Amygdala (tissue), 56 donors: ENCODE measurements around the gene MUC5B.

ENCODE experiments used
- DNase-seq, 56 donors: peaks; one replicate each; lab custom pipeline; 2025; lab: John Stamatoyannopoulos, UW

MUC5B gene

GRCh38 chr11:1278766-1279673 is 56.2 kb downstream of the MUC5B start:
- DNase-seq, result no peak

GRCh38 chr11:1279674-1280055 is 56.8 kb downstream of the MUC5B start:
- DNase-seq, result no peak

GRCh38 chr11:1280116-1281035 is 57.5 kb downstream of the MUC5B start:
- no peak for DNase-seq

DNA sequence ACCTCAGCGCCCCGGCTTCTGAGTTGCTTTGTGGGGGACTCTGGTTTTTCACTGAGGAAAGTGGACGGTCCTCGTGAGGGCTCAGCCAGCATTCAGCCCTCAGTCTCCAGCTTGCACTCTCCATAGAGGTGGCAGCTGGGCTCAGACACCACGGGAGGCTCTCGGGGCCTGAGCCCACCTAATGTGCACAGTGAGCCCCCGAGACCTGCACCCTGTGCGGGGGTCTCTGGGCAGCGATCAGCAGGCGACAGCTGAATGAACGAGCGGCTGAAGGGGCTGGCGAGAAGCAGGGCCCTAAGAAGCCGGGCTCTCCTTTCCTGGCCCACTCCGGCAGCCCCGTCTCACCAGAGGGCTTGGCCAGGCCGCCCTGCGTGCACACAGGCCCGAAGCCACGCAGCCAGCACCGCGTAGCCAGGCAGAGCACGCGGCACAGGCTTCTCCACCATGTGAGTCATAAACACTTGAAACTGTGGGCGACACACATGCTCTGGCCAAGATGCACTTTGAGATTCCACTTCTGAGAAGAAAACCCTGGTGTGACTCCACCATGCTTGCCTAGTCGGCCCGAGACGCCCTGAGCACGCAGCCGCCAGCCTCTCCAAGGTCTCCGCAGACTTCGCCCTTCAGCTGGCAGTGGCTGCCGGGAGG is 58.6 kb downstream of the MUC5B start:
- no peak for DNase-seq

GRCh38 chr11:1281974-1282365 is 59.1 kb downstream of the MUC5B start:
- no peak for DNase-seq

GRCh38 chr11:1283091-1283511 is 60.2 kb downstream of the MUC5B start:
- DNase-seq, result no peak

GRCh38 chr11:1283906-1284305 is 61.0 kb downstream of the MUC5B start:
- no peak for DNase-seq

DNA sequence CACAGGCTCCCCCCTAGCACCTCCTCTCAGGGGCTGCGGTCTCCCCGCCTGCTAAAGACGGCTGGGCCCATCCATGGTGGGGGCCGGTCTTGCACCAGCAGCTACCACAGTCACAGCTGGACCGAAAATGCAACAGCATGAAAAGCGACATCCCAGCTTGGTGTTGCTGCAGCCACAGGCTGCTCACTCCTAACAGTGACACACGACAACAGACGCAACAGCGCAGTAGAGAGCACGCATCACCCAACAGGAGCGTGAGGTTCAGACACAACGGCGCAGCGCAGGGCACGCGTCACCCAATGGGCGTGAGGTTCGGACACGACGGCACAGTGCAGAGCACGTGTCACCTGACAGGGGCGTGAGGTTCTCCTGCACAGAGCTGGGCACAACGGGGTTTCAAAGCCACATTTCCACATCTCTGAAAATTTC is 62.5 kb downstream of the MUC5B start:
- DNase-seq, result no peak

GRCh38 chr11:1285876-1286275 is 63.0 kb downstream of the MUC5B start:
- DNase-seq, result no peak

- no peak for DNase-seq
Measured at GRCh38 chr11:1287928-1288327, 65.1 kb downstream of the MUC5B start.

DNA sequence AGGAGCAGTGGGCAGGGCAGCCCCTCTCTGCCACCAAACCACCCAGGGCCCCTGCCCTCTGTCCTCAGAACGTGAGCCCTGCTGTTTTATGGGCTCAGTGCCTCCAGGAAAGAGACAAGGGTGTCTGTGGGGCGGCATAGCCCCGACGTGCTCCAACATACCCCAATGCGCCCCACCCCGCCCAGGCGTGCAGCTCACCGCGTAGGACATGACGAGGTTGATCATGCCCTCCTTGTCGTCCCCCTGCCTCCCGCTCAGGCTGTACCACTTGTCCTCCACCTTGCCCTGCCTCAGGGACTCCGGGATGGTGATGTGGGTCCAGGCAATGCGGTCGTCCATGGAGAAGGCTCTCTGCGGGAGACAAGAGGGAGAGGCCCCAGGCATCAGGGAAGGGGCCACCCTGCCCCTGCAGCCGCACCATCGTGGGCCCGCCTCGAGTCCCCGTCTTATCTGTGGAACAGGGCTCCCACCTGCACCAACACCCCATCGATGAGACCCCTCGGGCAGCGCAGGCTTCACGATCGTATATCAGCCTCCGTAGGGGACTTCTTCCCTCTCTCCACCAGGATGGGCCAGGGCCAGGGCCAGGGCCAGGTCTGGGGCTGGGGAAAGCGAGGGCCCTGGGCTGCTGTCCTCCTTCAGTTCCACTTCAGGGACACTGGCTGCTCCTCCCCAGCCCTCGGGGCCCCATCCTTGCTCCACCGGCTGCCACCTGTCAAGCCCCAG is 65.7 kb downstream of the MUC5B start:
- DNase-seq, result no peak

- no peak for DNase-seq
Measured at GRCh38 chr11:1289211-1289935, 66.5 kb downstream of the MUC5B start.

GRCh38 chr11:1290052-1291040 is 67.5 kb downstream of the MUC5B start:
- no peak for DNase-seq

DNA sequence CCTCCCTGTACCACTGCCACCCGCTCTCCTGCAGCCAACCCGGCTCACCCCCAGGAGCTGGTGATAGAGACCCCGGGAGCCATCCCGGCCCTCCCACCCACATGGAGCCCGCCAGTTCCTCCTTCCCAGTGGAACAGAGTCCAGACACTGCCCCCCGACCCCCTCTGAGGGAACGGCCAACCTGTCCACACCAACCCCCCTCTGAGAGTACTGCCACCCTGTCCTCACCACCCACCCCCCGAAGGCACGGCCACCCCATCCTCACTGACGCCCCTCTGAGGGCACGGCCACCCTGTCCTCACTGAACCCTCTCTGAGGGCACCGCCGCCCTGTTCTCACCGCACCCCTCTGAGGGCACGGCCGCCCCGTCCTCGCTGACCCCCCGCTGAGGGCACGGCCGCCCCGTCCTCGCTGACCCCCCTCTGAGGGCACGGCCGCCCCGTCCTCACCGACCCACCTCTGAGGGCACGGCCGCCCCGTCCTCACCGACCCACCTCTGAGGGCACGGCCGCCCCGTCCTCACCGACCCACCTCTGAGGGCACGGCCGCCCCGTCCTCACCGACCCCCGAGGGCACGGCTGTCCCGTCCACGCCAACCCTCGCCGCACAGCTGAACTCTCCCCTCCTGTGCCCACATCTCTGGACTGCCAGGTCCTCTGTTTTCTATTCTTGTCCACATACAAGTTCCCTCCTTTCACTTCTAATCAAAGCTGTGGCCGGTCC is 68.6 kb downstream of the MUC5B start:
- no peak for DNase-seq

GRCh38 chr11:1292018-1292643 is 69.3 kb downstream of the MUC5B start:
- no peak for DNase-seq

GRCh38 chr11:1292644-1293618 is 70.1 kb downstream of the MUC5B start:
- no peak for DNase-seq
